HepG2 (cell line): ENCODE measurements around the gene RUFY2. TPM values are rescaled to one million over a fixed set of nuclear protein-coding genes. Genes with fewer than 3 reads are reported as not detected.

Source experiments
- BATF2 ChIP-seq: sonication (generic); formaldehyde crosslinking; IDR thresholded peaks from 2 replicates; pipeline ENCODE4 v1.8.0; 2022; ENCODE audit warnings: mild to moderate bottlenecking, missing genetic modification reagents, moderate library complexity
- GATAD2A ChIP-seq: IDR thresholded peaks from 2 replicates; pipeline ENCODE4 v1.6.1; 2016
- HMGXB3 ChIP-seq: sonication (generic); formaldehyde crosslinking; IDR thresholded peaks from 2 replicates; pipeline ENCODE4 v1.4.0; 2020; ENCODE audit warnings: missing genetic modification reagents, borderline replicate concordance
- HMGXB4 ChIP-seq, 2 experiments: sonication (generic) in 1 of 2; formaldehyde crosslinking in 1 of 2; IDR thresholded peaks; 2 replicates each; pipeline versions ENCODE4 v1.4.0 to v1.6.1; 2018 to 2020; ENCODE audit warnings: missing genetic modification reagents in 2 of 2, borderline replicate concordance in 1 of 2, low read depth in 1 of 2, mild to moderate bottlenecking in 1 of 2, missing biosample characterization in 1 of 2
- JUND ChIP-seq: sonication (generic); formaldehyde crosslinking; IDR thresholded peaks from 2 replicates; pipeline ENCODE4 v1.8.0; 2022; ENCODE audit warnings: mild to moderate bottlenecking, missing genetic modification reagents
- MIXL1 ChIP-seq: IDR thresholded peaks from 2 replicates; pipeline ENCODE4 v1.6.1; 2016
- NFIC ChIP-seq: IDR thresholded peaks from 2 replicates; pipeline ENCODE4 v1.6.1; 2012; ENCODE audit warnings: mild to moderate bottlenecking, low read length, inconsistent platforms
- NR2F6 ChIP-seq, 2 experiments: IDR thresholded peaks; 2 replicates each; pipeline ENCODE4 v1.6.1; 2016; ENCODE audit warnings: antibody characterized with exemption in 1 of 2, mild to moderate bottlenecking in 1 of 2
- POLR2A ChIP-seq, 2 experiments: IDR thresholded peaks; 2 replicates each; pipeline ENCODE4 v1.6.1; 2011; ENCODE audit warnings: low read depth in 2 of 2, low read length in 2 of 2, mild to moderate bottlenecking in 1 of 2, moderate library complexity in 1 of 2; ENCODE audit not compliant: insufficient read depth in 1 of 2
- SP5 ChIP-seq: IDR thresholded peaks from 2 replicates; pipeline ENCODE4 v1.6.1; 2016; ENCODE audit warnings: low read depth, borderline replicate concordance
- SPEN ChIP-seq: sonication (generic); formaldehyde crosslinking; IDR thresholded peaks from 2 replicates; pipeline ENCODE4 v1.5.1; 2020; ENCODE audit warnings: low read depth, mild to moderate bottlenecking, missing genetic modification reagents
- TBX3 ChIP-seq: fragments of 450-650 bp; IDR thresholded peaks from 2 replicates; pipeline ENCODE4 v1.6.1; 2017; ENCODE audit warnings: antibody characterized with exemption, mild to moderate bottlenecking, inconsistent platforms, borderline replicate concordance
- ZFP82 ChIP-seq: sonication (generic); formaldehyde crosslinking; IDR thresholded peaks from 2 replicates; pipeline ENCODE4 v1.5.1; 2020; ENCODE audit warnings: mild to moderate bottlenecking, missing genetic modification reagents, borderline replicate concordance
- ZFP90 ChIP-seq: sonication (generic); formaldehyde crosslinking; IDR thresholded peaks from 2 replicates; pipeline ENCODE4 v1.8.0; 2022; ENCODE audit warnings: missing genetic modification reagents, mild to moderate bottlenecking, inconsistent platforms, borderline replicate concordance
- ZFYVE20 ChIP-seq: sonication (generic); formaldehyde crosslinking; IDR thresholded peaks from 2 replicates; pipeline ENCODE4 v1.8.0; 2023; ENCODE audit warnings: low read depth, mild to moderate bottlenecking, moderate library complexity, missing genetic modification reagents, borderline replicate concordance
- ZNF10 ChIP-seq: sonication (generic); formaldehyde crosslinking; IDR thresholded peaks from 2 replicates; pipeline ENCODE4 v1.4.0; 2020; ENCODE audit warnings: mild to moderate bottlenecking, low read depth, missing genetic modification reagents, borderline replicate concordance
- ZNF12 ChIP-seq: sonication (generic); formaldehyde crosslinking; IDR thresholded peaks from 2 replicates; pipeline ENCODE4 v1.5.0; 2020; ENCODE audit warnings: missing genetic modification reagents
- ZNF34 ChIP-seq: sonication (generic); formaldehyde crosslinking; IDR thresholded peaks from 2 replicates; pipeline ENCODE4 v1.4.0; 2020; ENCODE audit warnings: mild to moderate bottlenecking, missing genetic modification reagents, borderline replicate concordance
- ZNF430 ChIP-seq: sonication (generic); formaldehyde crosslinking; IDR thresholded peaks from 2 replicates; pipeline ENCODE4 v1.9.0; 2021; ENCODE audit warnings: mild to moderate bottlenecking, missing genetic modification reagents
- ZNF496 ChIP-seq: sonication (generic); formaldehyde crosslinking; IDR thresholded peaks from 2 replicates; pipeline ENCODE4 v1.8.1; 2023; ENCODE audit warnings: mild to moderate bottlenecking, moderate library complexity, missing genetic modification reagents; ENCODE audit not compliant: insufficient replicate concordance
- ZNF552 ChIP-seq: sonication (generic); formaldehyde crosslinking; IDR thresholded peaks from 2 replicates; pipeline ENCODE4 v1.9.0; 2022; ENCODE audit warnings: missing genetic modification reagents, mild to moderate bottlenecking, borderline replicate concordance
- ZNF678 ChIP-seq: sonication (generic); formaldehyde crosslinking; IDR thresholded peaks from 2 replicates; pipeline ENCODE4 v1.4.0; 2020; ENCODE audit warnings: mild to moderate bottlenecking, missing genetic modification reagents
- ZNF746 ChIP-seq: sonication (generic); formaldehyde crosslinking; IDR thresholded peaks from 2 replicates; pipeline ENCODE4 v1.8.0; 2022; ENCODE audit warnings: mild to moderate bottlenecking, missing genetic modification reagents
- polyA plus RNA-seq, 8 experiments: library from polyadenylated mRNA; depleted of rRNA in 3 of 8; stranded (reverse) in 7 of 8; unstranded in 1 of 8; fragments of >200 nt; fragmentation: Illumina TruSeq in 4 of 8; extraction: Trizol in 4 of 8; gene quantifications; 2 replicates each; pipeline versions ENCODE4 v1.2.1 to v1.2.3, GENCODE V29; 2011 to 2016; ENCODE audit warnings: low read depth in 4 of 8, missing spikeins in 1 of 8, mixed read lengths in 1 of 8; ENCODE audit not compliant: insufficient read depth in 1 of 8
- total RNA-seq, 5 experiments: library from RNA; depleted of rRNA; stranded (reverse); fragments of >200 nt; fragmentation: Illumina TruSeq; extraction: Trizol; gene quantifications; 2 replicates each; pipeline ENCODE4 v1.2.3, GENCODE V29; 2016; ENCODE audit warnings: low read depth in 1 of 5

The RUFY2 gene
- total and polyA plus RNA-seq, 2 of the 13 experiments (the other 11 are each of a cell fraction or from before 2014, with no cell fraction given): 10.1 to 16.1 TPM

DNA sequence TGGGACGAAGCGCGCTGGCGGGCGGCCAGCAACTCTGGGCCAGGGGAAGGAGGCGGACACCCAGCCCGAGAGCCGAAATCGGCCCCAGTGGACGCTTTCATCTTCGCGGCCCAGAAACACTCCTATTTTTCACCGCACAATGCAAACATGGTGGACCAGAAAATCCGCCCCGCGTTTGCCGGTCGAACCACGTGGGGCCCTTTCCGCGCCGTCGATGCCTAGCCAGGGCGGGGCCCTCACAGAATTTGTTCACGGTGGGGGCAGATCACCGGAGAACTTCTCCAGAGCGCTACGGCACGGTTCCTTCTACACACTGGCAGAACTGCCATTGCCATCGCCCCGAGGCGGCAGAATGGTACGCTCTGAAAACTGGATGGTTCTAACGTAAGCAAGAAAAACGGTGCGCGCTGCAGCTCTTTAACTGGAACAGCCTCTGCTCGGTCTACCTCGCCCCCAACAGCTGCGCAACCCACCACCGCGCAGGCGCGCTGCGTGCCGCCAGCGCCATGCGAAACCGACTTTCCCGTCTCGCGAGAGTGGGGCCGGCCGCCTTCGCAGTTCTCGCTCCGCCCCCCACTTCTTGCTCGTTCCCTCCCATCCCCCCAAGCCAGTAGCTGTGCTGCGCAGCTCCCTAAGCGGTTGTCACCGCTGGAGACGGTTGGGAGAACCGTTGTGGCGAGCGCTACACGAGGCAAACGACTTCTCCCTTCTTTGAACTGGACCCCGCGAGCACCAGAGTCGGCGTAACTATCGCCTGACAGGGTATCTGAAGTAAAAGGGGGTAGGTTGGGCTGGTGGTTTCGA lies 75.4 kb downstream of the RUFY2 start, which contains the start of gene HNRNPH3 (continued):
- TF ChIP-seq ZNF678: no peak; the same call in 1 of the 2 replicates
- peak; percentile 66 for TF ChIP-seq GATAD2A
- peak; percentile 41; the same call in 1 of the 2 replicates for TF ChIP-seq TBX3
- TF ChIP-seq ZNF552 (CRISPR knock-in tag): 0 out of 2 replicates have a peak, but pooled peaks have one; percentile 82
- peak; percentile 34; the same call in 1 of the 2 replicates for TF ChIP-seq SP5 (CRISPR knock-in tag)
- no peak for TF ChIP-seq ZFYVE20
- TF ChIP-seq SPEN (CRISPR knock-in tag): peak; percentile 90
- peak; percentile 73; the same call in 1 of the 2 replicates for TF ChIP-seq MIXL1 (CRISPR knock-in tag)
- TF ChIP-seq ZNF430: peak; percentile 90
- peak; percentile 33; the same call in 1 of the 2 replicates for TF ChIP-seq HMGXB3 (CRISPR knock-in tag)
- peak; percentile 66 to 84; a peak in 3 of 4 replicates for TF ChIP-seq HMGXB4 (CRISPR knock-in tag; IDR thresholded peaks at IDR 0.05; ENCODE audit: borderline replicate concordance in 1 of 2, low read depth in 1 of 2)
- no peak; the same call in none of the 2 replicates for TF ChIP-seq ZNF746 (CRISPR knock-in tag)
- TF ChIP-seq ZNF496 (CRISPR knock-in tag): no peak
- no peak for TF ChIP-seq ZNF10 (CRISPR knock-in tag)
- peak; percentile 98 to 99 for TF ChIP-seq POLR2A (IDR thresholded peaks at IDR 0.05; ENCODE audit: insufficient read depth in 1 of 2, low read depth in 2 of 2, low read length in 2 of 2)
- no peak; the same call in 1 of the 2 replicates for TF ChIP-seq ZNF12 (CRISPR knock-in tag)
- no peak; the same call in 1 of the 2 replicates for TF ChIP-seq ZFP90 (CRISPR knock-in tag)
- TF ChIP-seq NFIC: no peak; the same call in 1 of the 2 replicates
- TF ChIP-seq ZNF34 (CRISPR knock-in tag): no peak
- 0 out of 2 replicates have a peak, but pooled peaks have one; percentile 10 for TF ChIP-seq JUND (CRISPR knock-in tag)
- no peak for TF ChIP-seq NR2F6 (IDR thresholded peaks at IDR 0.05)
- peak; percentile 28; the same call in 1 of the 2 replicates for TF ChIP-seq NR2F6 (CRISPR knock-in tag; IDR thresholded peaks at IDR 0.05)
- peak; percentile 94 for TF ChIP-seq ZFP82 (CRISPR knock-in tag)
- peak; percentile 85; the same call in 1 of the 2 replicates for TF ChIP-seq BATF2 (CRISPR knock-in tag)
